ENCODE results near the gene ARMCX5.

DNA sequence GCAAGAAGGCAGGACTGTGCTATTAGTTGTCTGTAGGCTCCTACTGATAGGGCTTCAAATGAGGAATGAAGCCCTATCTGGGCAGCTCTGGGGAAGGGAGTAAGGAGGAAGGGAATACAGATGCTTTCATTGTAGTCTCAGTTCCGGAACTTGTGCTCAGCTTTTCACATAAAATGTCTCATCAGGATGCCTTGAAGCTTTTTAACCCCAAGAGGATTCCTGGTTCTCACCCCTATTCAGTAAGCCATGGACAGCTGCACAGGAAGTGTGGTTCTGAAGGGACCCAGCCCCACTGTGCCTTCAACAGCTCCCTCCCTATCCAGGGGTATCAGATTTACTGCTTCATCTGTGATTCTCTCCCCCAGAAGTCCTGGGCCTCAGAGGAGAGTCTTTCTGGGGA lies 5.0 kb downstream of the ARMCX5 start:
- TF ChIP-seq POLR2A (IDR thresholded peaks at IDR 0.05), result no peak
- TF ChIP-seq, protein P1, sequence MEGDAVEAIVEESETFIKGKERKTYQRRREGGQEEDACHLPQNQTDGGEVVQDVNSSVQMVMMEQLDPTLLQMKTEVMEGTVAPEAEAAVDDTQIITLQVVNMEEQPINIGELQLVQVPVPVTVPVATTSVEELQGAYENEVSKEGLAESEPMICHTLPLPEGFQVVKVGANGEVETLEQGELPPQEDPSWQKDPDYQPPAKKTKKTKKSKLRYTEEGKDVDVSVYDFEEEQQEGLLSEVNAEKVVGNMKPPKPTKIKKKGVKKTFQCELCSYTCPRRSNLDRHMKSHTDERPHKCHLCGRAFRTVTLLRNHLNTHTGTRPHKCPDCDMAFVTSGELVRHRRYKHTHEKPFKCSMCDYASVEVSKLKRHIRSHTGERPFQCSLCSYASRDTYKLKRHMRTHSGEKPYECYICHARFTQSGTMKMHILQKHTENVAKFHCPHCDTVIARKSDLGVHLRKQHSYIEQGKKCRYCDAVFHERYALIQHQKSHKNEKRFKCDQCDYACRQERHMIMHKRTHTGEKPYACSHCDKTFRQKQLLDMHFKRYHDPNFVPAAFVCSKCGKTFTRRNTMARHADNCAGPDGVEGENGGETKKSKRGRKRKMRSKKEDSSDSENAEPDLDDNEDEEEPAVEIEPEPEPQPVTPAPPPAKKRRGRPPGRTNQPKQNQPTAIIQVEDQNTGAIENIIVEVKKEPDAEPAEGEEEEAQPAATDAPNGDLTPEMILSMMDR (IDR thresholded peaks at IDR 0.05), result no peak
